H9 (cell line): ENCODE results near the gene CDK2AP2. TPM values are rescaled to one million over a fixed set of nuclear protein-coding genes. Genes with fewer than 3 reads are reported as not detected.

Experiments
- DNase-seq: peaks from one replicate; pipeline ENCODE4 v3.0.0-alpha.2; 2017
- H2AFZ ChIP-seq: one replicate; pipeline ENCODE4 v1.6.1; 2013; ENCODE audit warnings: mild to moderate bottlenecking, low read length, control low read depth, moderate library complexity
- H2AK5ac ChIP-seq: 2 replicates; pipeline ENCODE4 v1.6.1; 2013; ENCODE audit warnings: low read length, control low read depth, mixed read lengths; ENCODE audit not compliant: insufficient read length
- H2BK120ac ChIP-seq: one replicate; pipeline ENCODE4 v1.6.1; 2013; ENCODE audit warnings: low read depth, mild to moderate bottlenecking, low read length, control low read depth, inconsistent platforms; ENCODE audit not compliant: poor library complexity, severe bottlenecking
- H2BK12ac ChIP-seq: 2 replicates; pipeline ENCODE4 v1.6.1; 2013; ENCODE audit warnings: low read length, control low read depth, mixed read lengths, low read depth; ENCODE audit not compliant: insufficient read length
- H2BK15ac ChIP-seq: 2 replicates; pipeline ENCODE4 v1.6.1; 2013; ENCODE audit warnings: low read depth, low read length, control low read depth
- H2BK20ac ChIP-seq: one replicate; pipeline ENCODE4 v1.6.1; 2013; ENCODE audit warnings: low read depth, mild to moderate bottlenecking, low read length, control low read depth, inconsistent platforms; ENCODE audit not compliant: poor library complexity, severe bottlenecking
- H2BK5ac ChIP-seq: 2 replicates; pipeline ENCODE4 v1.6.1; 2013; ENCODE audit warnings: low read length, control low read depth, mixed read lengths; ENCODE audit not compliant: insufficient read length
- H3K14ac ChIP-seq: 2 replicates; pipeline ENCODE4 v1.6.1; 2013; ENCODE audit warnings: low read length, control low read depth; ENCODE audit not compliant: insufficient read depth
- H3K18ac ChIP-seq: 2 replicates; pipeline ENCODE4 v1.6.1; 2013; ENCODE audit warnings: low read depth, mild to moderate bottlenecking, mixed read lengths, low read length, control low read depth; ENCODE audit not compliant: insufficient read length
- H3K23ac ChIP-seq: 2 replicates; pipeline ENCODE4 v1.6.1; 2013; ENCODE audit warnings: low read length, control low read depth, mixed read lengths, low read depth; ENCODE audit not compliant: insufficient read length
- H3K23me2 ChIP-seq: 2 replicates; pipeline ENCODE4 v1.6.1; 2013; ENCODE audit warnings: low read depth, mild to moderate bottlenecking, mixed read lengths, low read length, control low read depth; ENCODE audit not compliant: insufficient read length, poor library complexity, severe bottlenecking
- H3K27ac ChIP-seq: 2 replicates; pipeline ENCODE4 v1.5.1; 2013; ENCODE audit warnings: low read length, control low read depth, mixed read lengths, low read depth; ENCODE audit not compliant: insufficient read length
- H3K27me3 ChIP-seq: 2 replicates; pipeline ENCODE4 v1.6.1; 2013; ENCODE audit warnings: low read length, control low read depth, inconsistent platforms; ENCODE audit not compliant: insufficient read depth
- H3K4ac ChIP-seq: 2 replicates; pipeline ENCODE4 v1.6.1; 2013; ENCODE audit warnings: low read depth, mild to moderate bottlenecking, control low read depth, inconsistent platforms, low read length, moderate library complexity
- H3K4me1 ChIP-seq: 2 replicates; pipeline ENCODE4 v1.6.1; 2013; ENCODE audit warnings: low read length, control low read depth, inconsistent platforms; ENCODE audit not compliant: insufficient read depth
- H3K4me2 ChIP-seq: 2 replicates; pipeline ENCODE4 v1.6.1; 2013; ENCODE audit warnings: low read length, control low read depth, mixed read lengths; ENCODE audit not compliant: insufficient read length, insufficient read depth
- H3K56ac ChIP-seq: 2 replicates; pipeline ENCODE4 v1.6.1; 2013; ENCODE audit warnings: low read depth, mild to moderate bottlenecking, mixed read lengths, low read length, control low read depth; ENCODE audit not compliant: insufficient read length
- H3K79me1 ChIP-seq: 2 replicates; pipeline ENCODE4 v1.6.1; 2013; ENCODE audit warnings: low read depth, mild to moderate bottlenecking, moderate library complexity, low read length, control low read depth, inconsistent platforms; ENCODE audit not compliant: insufficient read depth, poor library complexity, severe bottlenecking
- H3K79me2 ChIP-seq: 2 replicates; pipeline ENCODE4 v1.6.1; 2013; ENCODE audit warnings: low read length, control low read depth, inconsistent platforms; ENCODE audit not compliant: insufficient read depth
- H3K9ac ChIP-seq: 2 replicates; pipeline ENCODE4 v1.6.1; 2013; ENCODE audit warnings: low read length, control low read depth, mixed read lengths; ENCODE audit not compliant: insufficient read length; ENCODE audit errors: extremely low read depth
- H3K9me3 ChIP-seq: one replicate; pipeline ENCODE4 v1.6.1; 2013; ENCODE audit warnings: low read depth, low read length, inconsistent platforms; ENCODE audit not compliant: control insufficient read depth
- H3T11ph ChIP-seq: one replicate; pipeline ENCODE4 v1.6.1; 2013; ENCODE audit warnings: mild to moderate bottlenecking, low read length, control low read depth, inconsistent platforms
- H4K20me1 ChIP-seq: one replicate; pipeline ENCODE4 v1.6.1; 2013; ENCODE audit not compliant: control insufficient read depth, insufficient read length, insufficient read depth
- H4K5ac ChIP-seq: 2 replicates; pipeline ENCODE4 v1.6.1; 2013; ENCODE audit warnings: low read depth, mild to moderate bottlenecking, mixed read lengths, low read length, control low read depth; ENCODE audit not compliant: insufficient read length
- H4K8ac ChIP-seq: replicated peaks from 2 replicates; pipeline ENCODE4 v1.6.1; 2013; ENCODE audit warnings: low read length, control low read depth, mixed read lengths, low read depth; ENCODE audit not compliant: insufficient read length
- H4K91ac ChIP-seq: 2 replicates; pipeline ENCODE4 v1.6.1; 2013; ENCODE audit warnings: low read depth, mild to moderate bottlenecking, moderate library complexity, mixed read lengths, low read length, control low read depth; ENCODE audit not compliant: insufficient read length
- H3K27ac Mint-ChIP-seq, 3 experiments: 2 replicates in 2 of 3; 3 replicates in 1 of 3; pipeline ENCODE4 v1.8.0; 2020 to 2021; ENCODE audit warnings: mixed read lengths in 3 of 3, mild to moderate bottlenecking in 1 of 3, moderate library complexity in 1 of 3
- H3K27me3 Mint-ChIP-seq: 2 replicates; pipeline ENCODE4 v1.8.0; 2021; ENCODE audit warnings: low read depth, mild to moderate bottlenecking, moderate library complexity, mixed read lengths
- H3K36me3 Mint-ChIP-seq, 3 experiments: 2 replicates in 2 of 3; 3 replicates in 1 of 3; pipeline ENCODE4 v1.8.0; 2020 to 2021; ENCODE audit warnings: low read depth in 3 of 3, mixed read lengths in 3 of 3; ENCODE audit not compliant: insufficient read depth in 1 of 3
- H3K4me1 Mint-ChIP-seq, 2 experiments: 2 replicates each; pipeline ENCODE4 v1.8.0; 2020; ENCODE audit warnings: mixed read lengths in 2 of 2
- H3K4me3 Mint-ChIP-seq, 2 experiments: 2 replicates in 1 of 2; 3 replicates in 1 of 2; pipeline ENCODE4 v1.8.0; 2020 to 2021; ENCODE audit warnings: mild to moderate bottlenecking in 2 of 2, mixed read lengths in 2 of 2, moderate library complexity in 1 of 2
- H3K9me3 Mint-ChIP-seq, 2 experiments: 2 replicates in 1 of 2; 3 replicates in 1 of 2; pipeline ENCODE4 v1.8.0; 2020; ENCODE audit warnings: mild to moderate bottlenecking in 2 of 2, mixed read lengths in 2 of 2, moderate library complexity in 1 of 2
- CTCF ChIP-seq: fragments of 200-600 bp; sonication (generic); conservative IDR thresholded peaks from 3 replicates; pipeline ENCODE4 v1.8.0; 2021; ENCODE audit warnings: antibody characterized with exemption, mild to moderate bottlenecking
- WGBS: extraction: QIAGEN DNeasy Blood & Tissue Kit; methylation state at CpG from one replicate; pipeline ENCODE4 v1.1.7; 2013; ENCODE audit warnings: missing lambda C conversion rate, low lambda C conversion rate, mixed read lengths; ENCODE audit not compliant: insufficient read length; ENCODE audit errors: extremely low coverage; 5-methylcytosine and 5-hydroxymethylcytosine counted together
- total RNA-seq: library from RNA; stranded (reverse); gene quantifications from 2 replicates; pipeline ENCODE4 v1.2.1, GENCODE V29; 2021

The CDK2AP2 gene
- total RNA-seq, 1 experiment from 2014 or later, result 36.1 TPM

GRCh38 chr11:67492801-67493547 lies 15.0 kb downstream of the CDK2AP2 start:
- no peak overlapping the region for H2AFZ ChIP-seq
- WGBS, result no CpG with 5 or more reads among the region's 46 CpGs
- no peak overlapping the region for H2BK20ac ChIP-seq
- H3K27ac ChIP-seq, result no peak overlapping the region
- H2AK5ac ChIP-seq, result no peak overlapping the region
- no peak overlapping the region for H3K4ac ChIP-seq
- no peak overlapping the region for H3K18ac ChIP-seq
- H2BK120ac ChIP-seq, result no peak overlapping the region
- DNase-seq, result peak; percentile 75
- TF ChIP-seq CTCF, result peak; percentile 19; the same call in 1 of the 3 replicates
- no peak overlapping the region for H3K4me3 Mint-ChIP-seq
- no peaks in the 10 kb centered on the region for H3K79me2 ChIP-seq
- H2BK15ac ChIP-seq, result no peak overlapping the region
- H3K9me3 Mint-ChIP-seq, result no peaks in the 10 kb centered on the region
- H3K36me3 Mint-ChIP-seq, result peaks cover 4 to 30% (median 14%) of the 10 kb centered on the region in 3 experiments; a peak in 6 of 7 replicates
- H3K4me1 ChIP-seq, result no peaks in the 10 kb centered on the region
- no peak overlapping the region for H3K14ac ChIP-seq
- no peaks in the 10 kb centered on the region for H3K79me1 ChIP-seq
- no peak overlapping the region for H3K9ac ChIP-seq
- H2BK5ac ChIP-seq, result no peak overlapping the region
- no peaks in the 10 kb centered on the region for H3K27me3 Mint-ChIP-seq
- no peak overlapping the region for H4K8ac ChIP-seq
- H4K91ac ChIP-seq, result no peak overlapping the region
- H3K27me3 ChIP-seq, result no peaks in the 10 kb centered on the region
- no peaks in the 10 kb centered on the region for H3K4me1 Mint-ChIP-seq
- no peaks in the 10 kb centered on the region for H3K9me3 ChIP-seq
- H3K23me2 ChIP-seq, result no peaks in the 10 kb centered on the region
- H3T11ph ChIP-seq, result no peak overlapping the region
- no peak overlapping the region for H3K56ac ChIP-seq
- H4K5ac ChIP-seq, result no peak overlapping the region
- no peaks in the 10 kb centered on the region for H4K20me1 ChIP-seq
- no peak overlapping the region for H3K23ac ChIP-seq
- no peak overlapping the region for H3K4me2 ChIP-seq
- peak overlapping the region in 1 of 3 experiments; percentile 62; a peak in 1 of 7 replicates for H3K27ac Mint-ChIP-seq
- H2BK12ac ChIP-seq, result no peak overlapping the region
